ENCODE results near the gene HEATR5A.
"Not testable (repeated sequence)": the region's sequence is repeated elsewhere in the genome, so short reads cannot be mapped to it uniquely, and the experiment has no call there.

The HEATR5A gene

DNA sequence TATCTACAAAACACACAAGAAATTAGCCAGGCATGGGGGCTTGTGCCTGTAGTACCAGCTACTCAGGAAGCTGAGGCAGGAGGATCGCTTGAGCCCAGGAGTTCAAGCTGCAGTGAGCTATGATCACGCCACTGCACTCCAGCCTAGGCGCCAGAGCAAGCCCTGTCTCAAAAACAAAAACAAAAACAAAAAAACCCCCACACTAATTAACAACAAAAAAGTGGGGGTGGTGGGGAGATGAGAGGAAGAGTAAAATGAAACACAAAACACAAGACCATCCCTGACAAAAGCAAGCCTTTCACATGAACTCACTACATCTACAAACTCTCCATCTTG, 158.9 kb downstream of the HEATR5A start:
- H3K36me3 ChIP-seq (ENCODE audit: insufficient read depth, low read length), result no peaks in the 10 kb centered on the region
- H3K27ac ChIP-seq (ENCODE audit: low read depth, low read length), result no peak overlapping the region
- WGBS, result 100% methylated on average over 3 of the region's 3 CpGs
- 0 out of 2 replicates have a peak, but pooled peaks cover 4% of the 10 kb centered on the region for H3K4me1 ChIP-seq (ENCODE audit: insufficient read depth, low read length)
- no peaks in the 10 kb centered on the region for H3K27me3 ChIP-seq (ENCODE audit: insufficient read depth, low read length)
- no peaks in the 10 kb centered on the region for H3K9me3 ChIP-seq (ENCODE audit: insufficient read depth, low read depth, low read length)
- no peak overlapping the region for H3K4me3 ChIP-seq (ENCODE audit: low read length)
- H3K9ac ChIP-seq (ENCODE audit: low read depth, low read length), result no peak overlapping the region

DNA sequence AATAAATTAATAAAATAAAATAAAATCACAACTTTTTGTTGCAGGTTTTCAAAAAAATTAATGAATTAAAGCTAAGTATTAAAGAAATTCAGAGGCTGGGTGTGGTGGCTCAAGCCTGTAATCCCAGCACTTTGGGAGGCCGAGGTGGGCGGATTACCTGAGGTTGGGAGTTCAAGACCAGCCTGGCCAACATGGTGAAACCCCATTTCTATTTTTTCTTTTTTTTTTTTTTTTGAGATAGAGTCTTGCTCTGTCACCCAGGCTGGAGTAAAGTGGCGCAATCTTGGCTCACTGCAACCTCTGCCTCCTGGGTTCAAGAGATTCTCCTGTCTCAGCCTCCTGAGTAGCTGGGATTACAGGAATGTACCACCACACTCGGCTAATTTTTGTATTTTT, 161.3 kb downstream of the HEATR5A start:
- H3K27me3 ChIP-seq (ENCODE audit: insufficient read depth, low read length); H3K4me3 ChIP-seq (ENCODE audit: low read length); H3K36me3 ChIP-seq (ENCODE audit: insufficient read depth, low read length); H3K4me1 ChIP-seq (ENCODE audit: insufficient read depth, low read length); H3K9ac ChIP-seq (ENCODE audit: low read depth, low read length); H3K27ac ChIP-seq (ENCODE audit: low read depth, low read length); H3K9me3 ChIP-seq (ENCODE audit: insufficient read depth, low read depth, low read length): not testable (repeated sequence)
- 95% methylated on average over 4 of the region's 4 CpGs for WGBS

DNA sequence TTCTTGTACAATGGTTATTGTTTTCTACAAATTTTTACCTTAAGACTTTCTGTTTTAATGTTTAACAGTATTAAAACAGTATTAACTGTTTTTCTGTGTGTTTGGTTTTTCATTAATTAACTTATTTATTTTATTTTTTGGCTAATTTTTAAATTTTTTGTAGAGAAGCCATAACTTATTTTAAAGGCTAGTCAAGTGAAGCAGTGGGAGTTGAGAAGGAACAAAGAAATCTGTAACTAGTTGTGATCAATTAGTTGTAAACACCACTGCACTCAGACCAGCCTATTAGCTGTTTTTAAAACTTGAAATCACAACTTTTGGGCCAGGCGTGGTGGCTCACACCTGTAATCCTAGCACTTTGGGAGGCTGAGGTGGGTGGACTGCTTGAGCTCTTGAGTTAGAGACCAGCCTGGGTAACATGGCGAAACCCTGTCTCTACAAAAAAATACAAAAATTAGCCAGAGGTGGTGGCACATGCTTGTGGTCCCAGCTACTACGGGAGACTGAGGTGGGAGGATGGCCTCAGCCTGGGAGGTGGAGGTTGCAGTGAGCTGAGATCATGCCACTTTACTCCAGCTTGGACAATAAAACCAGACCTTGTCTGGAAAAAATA, 161.8 kb downstream of the HEATR5A start:
- no peaks in the 10 kb centered on the region for H3K27me3 ChIP-seq (ENCODE audit: insufficient read depth, low read length)
- 0 out of 2 replicates have a peak, but pooled peaks cover 4% of the 10 kb centered on the region for H3K4me1 ChIP-seq (ENCODE audit: insufficient read depth, low read length)
- H3K36me3 ChIP-seq (ENCODE audit: insufficient read depth, low read length), result no peaks in the 10 kb centered on the region
- no peak overlapping the region for H3K4me3 ChIP-seq (ENCODE audit: low read length)
- 89% methylated on average over 3 of the region's 3 CpGs for WGBS
- no peak overlapping the region for H3K9ac ChIP-seq (ENCODE audit: low read depth, low read length)
- no peaks in the 10 kb centered on the region for H3K9me3 ChIP-seq (ENCODE audit: insufficient read depth, low read depth, low read length)
- no peak overlapping the region for H3K27ac ChIP-seq (ENCODE audit: low read depth, low read length)

DNA sequence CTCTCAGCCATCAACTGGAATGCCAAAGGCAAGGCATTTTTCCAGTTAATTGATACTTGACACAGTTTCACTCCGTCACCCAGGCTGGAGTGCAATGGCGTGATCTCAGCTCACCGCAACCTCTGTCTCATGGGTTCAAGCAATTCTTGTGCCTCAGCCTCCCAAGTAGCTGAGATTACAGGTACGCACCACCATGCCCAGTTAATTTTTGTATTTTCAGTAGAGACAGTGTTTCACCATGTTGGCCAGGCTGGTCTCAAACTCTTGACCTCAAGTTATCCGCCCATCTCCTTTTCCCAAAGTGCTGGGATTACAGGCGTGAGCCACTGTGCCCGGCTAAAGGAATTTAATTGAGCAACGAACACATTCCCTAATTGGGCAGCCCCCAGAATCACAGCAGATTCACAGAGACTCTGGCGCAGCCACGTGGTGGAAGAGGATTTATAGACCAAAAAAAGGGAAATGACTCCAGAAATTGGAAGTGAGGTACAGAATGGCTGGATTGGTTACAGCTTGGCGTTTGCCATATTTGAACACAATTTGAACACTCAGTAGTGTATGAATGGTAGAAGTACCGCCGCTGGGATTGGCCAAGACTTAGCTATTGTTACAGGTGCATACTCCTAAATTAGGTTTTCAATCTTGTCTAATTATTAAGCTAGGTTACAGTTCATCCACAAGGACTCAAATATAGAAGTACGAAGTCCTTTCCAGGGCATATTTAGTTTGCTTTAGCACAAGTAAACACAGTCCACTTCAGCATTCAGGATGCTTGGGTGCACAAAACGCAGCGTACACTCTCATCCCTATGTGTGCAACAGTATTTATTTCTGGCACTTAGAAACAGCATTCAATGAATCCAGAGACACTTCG, 162.6 kb downstream of the HEATR5A start:
- H3K36me3 ChIP-seq (ENCODE audit: insufficient read depth, low read length); H3K4me3 ChIP-seq (ENCODE audit: low read length); H3K27me3 ChIP-seq (ENCODE audit: insufficient read depth, low read length); H3K27ac ChIP-seq (ENCODE audit: low read depth, low read length); H3K9me3 ChIP-seq (ENCODE audit: insufficient read depth, low read depth, low read length); H3K4me1 ChIP-seq (ENCODE audit: insufficient read depth, low read length); H3K9ac ChIP-seq (ENCODE audit: low read depth, low read length): not testable (repeated sequence)
- 89% methylated on average over 17 of the region's 17 CpGs for WGBS

DNA sequence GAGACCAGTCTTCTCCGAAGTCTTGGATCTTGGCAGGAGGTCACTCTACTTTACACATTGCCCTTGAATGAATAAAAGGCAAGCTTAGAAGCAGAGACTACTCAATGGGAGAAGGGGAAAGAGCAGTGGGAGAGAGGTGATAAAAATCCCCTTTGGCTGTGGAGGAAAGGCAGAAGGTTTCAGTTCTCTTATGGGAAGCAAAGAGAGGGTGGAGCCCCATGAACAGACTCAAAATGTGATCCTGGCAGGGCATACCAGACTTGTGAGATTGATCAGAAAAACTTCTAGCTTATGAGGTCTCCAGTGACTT, 163.2 kb downstream of the HEATR5A start:
- 0 out of 2 replicates have a peak, but pooled peaks cover 4% of the 10 kb centered on the region for H3K4me1 ChIP-seq (ENCODE audit: insufficient read depth, low read length)
- WGBS, result 100% methylated on average over 1 of the region's 1 CpG
- H3K4me3 ChIP-seq (ENCODE audit: low read length), result no peak overlapping the region
- H3K27ac ChIP-seq (ENCODE audit: low read depth, low read length), result no peak overlapping the region
- H3K27me3 ChIP-seq (ENCODE audit: insufficient read depth, low read length), result no peaks in the 10 kb centered on the region
- H3K9me3 ChIP-seq (ENCODE audit: insufficient read depth, low read depth, low read length), result no peaks in the 10 kb centered on the region
- H3K9ac ChIP-seq (ENCODE audit: low read depth, low read length), result no peak overlapping the region
- H3K36me3 ChIP-seq (ENCODE audit: insufficient read depth, low read length), result no peaks in the 10 kb centered on the region

DNA sequence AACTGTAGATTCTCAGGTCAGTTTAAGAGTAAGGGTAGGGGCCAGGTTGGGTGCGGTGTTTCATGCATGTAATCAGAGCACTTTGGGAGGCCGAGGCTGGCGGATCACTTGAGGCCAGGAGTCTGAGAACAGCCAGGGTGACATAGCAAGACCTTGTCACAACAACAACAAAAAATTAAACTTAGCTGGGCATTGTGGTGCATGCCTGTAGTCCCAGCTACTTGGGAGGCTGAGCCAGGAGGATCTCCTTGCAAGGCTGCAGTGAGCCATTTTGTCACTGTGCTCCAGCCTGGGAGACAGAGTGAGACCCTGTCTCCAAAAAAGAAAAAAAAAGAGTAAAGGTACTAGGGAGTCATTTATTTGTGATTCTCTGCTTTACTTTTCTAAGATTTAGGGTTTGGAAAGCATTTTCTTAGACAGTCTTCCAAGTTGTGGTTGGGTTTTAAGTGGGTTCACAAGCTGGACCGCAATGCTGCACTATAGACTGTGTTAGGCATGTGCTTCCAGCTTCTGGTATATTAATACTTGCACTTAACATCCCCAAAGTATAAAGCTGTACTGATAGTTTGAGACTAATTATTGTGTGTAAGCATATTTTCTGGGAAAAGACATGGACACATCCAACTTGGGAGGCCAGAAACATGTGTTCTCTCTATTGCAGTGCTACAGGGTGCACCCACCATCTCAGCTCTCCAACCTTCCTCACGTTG, 163.7 kb downstream of the HEATR5A start:
- Histone ChIP-seq H3K4me1 (ENCODE audit: insufficient read depth, low read length) (0 out of 2 replicates have a peak, but pooled peaks cover under 1% of the 10 kb centered on the region), H3K27ac (ENCODE audit: low read depth, low read length) (no peak overlapping the region), H3K9ac (ENCODE audit: low read depth, low read length) (no peak overlapping the region), H3K27me3 (ENCODE audit: insufficient read depth, low read length) (no peaks in the 10 kb centered on the region), H3K9me3 (ENCODE audit: insufficient read depth, low read depth, low read length) (no peaks in the 10 kb centered on the region), H3K36me3 (ENCODE audit: insufficient read depth, low read length) (no peaks in the 10 kb centered on the region), H3K4me3 (ENCODE audit: low read length) (no peak overlapping the region)
- 95% methylated on average over 5 of the region's 5 CpGs for WGBS

DNA sequence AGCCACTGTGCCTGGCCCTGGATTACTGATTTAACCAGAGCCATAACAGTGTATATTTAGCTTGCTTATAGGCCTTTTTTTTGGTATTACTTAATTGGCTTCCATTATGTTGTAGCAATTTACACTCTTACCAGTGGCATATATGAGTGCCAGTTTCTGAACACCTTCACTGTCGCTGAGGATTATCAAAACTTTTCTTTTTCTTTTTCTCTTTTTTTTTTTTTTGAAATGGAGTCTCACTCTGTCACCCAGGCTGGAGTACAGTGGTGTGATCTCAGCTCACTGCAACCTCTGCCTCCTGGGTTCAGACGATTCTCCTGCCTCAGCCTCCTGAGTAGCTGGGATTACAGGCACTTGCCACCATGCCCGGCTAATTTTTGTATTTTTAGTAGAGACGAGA, 164.4 kb downstream of the HEATR5A start:
- WGBS, result 90% methylated on average over 4 of the region's 4 CpGs
- H3K9me3 ChIP-seq (ENCODE audit: insufficient read depth, low read depth, low read length); H3K27me3 ChIP-seq (ENCODE audit: insufficient read depth, low read length); H3K36me3 ChIP-seq (ENCODE audit: insufficient read depth, low read length); H3K9ac ChIP-seq (ENCODE audit: low read depth, low read length); H3K4me1 ChIP-seq (ENCODE audit: insufficient read depth, low read length); H3K27ac ChIP-seq (ENCODE audit: low read depth, low read length); H3K4me3 ChIP-seq (ENCODE audit: low read length): not testable (repeated sequence)

DNA sequence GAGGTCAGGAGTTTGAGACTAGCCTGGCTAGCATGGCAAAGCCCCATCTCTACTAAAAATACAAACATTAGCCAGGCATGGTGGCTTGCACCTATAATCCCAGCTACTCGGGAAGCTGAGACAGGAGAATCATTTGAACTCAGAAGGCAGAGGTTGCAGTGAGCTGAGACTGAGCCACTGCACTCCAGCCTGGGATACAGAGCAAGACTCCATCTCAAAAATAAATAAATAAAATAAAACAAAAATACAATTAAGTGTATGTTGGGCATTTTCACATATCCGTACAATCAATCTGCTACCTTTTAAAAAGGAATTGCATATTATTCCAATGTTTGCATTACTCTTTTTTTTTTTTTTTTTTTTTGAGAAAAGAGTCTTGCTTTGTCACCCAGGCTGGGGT, 165.1 kb downstream of the HEATR5A start:
- H3K36me3 ChIP-seq (ENCODE audit: insufficient read depth, low read length), result no peaks in the 10 kb centered on the region
- no peak overlapping the region for H3K9ac ChIP-seq (ENCODE audit: low read depth, low read length)
- no peaks in the 10 kb centered on the region for H3K27me3 ChIP-seq (ENCODE audit: insufficient read depth, low read length)
- no peak overlapping the region for H3K4me3 ChIP-seq (ENCODE audit: low read length)
- 100% methylated on average over 1 of the region's 2 CpGs for WGBS
- H3K4me1 ChIP-seq (ENCODE audit: insufficient read depth, low read length), result no peaks in the 10 kb centered on the region
- H3K27ac ChIP-seq (ENCODE audit: low read depth, low read length), result no peak overlapping the region
- H3K9me3 ChIP-seq (ENCODE audit: insufficient read depth, low read depth, low read length), result no peaks in the 10 kb centered on the region

DNA sequence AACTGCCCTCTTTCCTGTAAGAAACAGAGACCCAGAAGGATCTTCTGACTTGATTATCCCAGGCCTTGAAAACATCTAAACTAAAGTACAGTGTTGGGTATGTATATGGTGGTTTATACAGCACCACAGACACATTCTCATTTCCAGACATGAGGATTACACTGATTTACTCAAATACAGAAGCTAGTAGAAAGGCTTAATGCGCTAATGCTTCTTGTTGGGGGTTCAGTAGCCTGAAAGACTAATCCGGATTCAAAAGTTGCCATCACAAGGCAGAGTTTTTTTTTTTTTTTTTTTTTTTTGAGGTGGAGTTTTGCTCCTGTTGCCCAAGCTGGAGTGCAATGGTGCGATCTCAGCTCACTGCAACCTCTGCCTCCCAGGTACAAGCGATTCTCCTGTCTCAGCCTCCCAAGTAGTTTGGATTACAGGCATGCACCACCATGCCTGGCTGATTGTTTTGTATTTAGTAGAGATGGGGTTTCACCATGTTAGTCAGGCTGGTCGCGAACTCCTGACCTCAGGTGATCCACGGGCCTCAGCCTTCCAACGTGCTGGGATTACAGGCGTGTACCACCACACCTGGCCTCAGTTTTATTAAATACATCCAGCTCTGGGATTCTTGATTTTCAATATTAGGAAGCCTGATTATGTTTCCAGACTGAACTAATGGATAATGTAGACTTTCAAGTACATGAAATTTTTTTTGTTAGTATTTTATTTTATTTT, 166.4 kb downstream of the HEATR5A start:
- no peaks in the 10 kb centered on the region for H3K36me3 ChIP-seq (ENCODE audit: insufficient read depth, low read length)
- WGBS, result 96% methylated on average over 9 of the region's 9 CpGs
- no peak overlapping the region for H3K4me3 ChIP-seq (ENCODE audit: low read length)

DNA sequence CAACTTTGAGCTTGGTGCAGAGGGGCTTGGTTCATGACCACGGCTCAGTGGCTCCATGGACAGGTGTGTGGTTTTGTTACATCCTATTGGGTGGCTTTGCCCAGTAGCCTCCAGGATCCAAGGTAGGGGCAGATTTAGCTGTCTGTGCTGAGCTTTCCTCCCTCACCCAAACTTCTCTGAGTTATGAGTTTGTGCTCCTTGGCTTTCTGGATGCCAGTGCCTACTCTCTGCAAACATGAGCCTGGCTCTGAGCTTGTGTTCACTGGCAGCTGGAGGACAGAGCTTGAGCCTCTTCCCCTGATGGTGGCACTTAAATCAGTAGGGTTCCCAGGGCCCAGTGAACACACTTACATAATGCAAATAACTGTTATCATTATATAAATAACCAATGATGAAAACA, 167.5 kb downstream of the HEATR5A start:
- no peak overlapping the region for H3K9ac ChIP-seq (ENCODE audit: low read depth, low read length)
- no peak overlapping the region for H3K27ac ChIP-seq (ENCODE audit: low read depth, low read length)
- no peaks in the 10 kb centered on the region for H3K36me3 ChIP-seq (ENCODE audit: insufficient read depth, low read length)
- H3K27me3 ChIP-seq (ENCODE audit: insufficient read depth, low read length), result no peaks in the 10 kb centered on the region
- H3K4me1 ChIP-seq (ENCODE audit: insufficient read depth, low read length), result no peaks in the 10 kb centered on the region
- 96% methylated on average over 1 of the region's 1 CpG for WGBS
- H3K9me3 ChIP-seq (ENCODE audit: insufficient read depth, low read depth, low read length), result no peaks in the 10 kb centered on the region
- no peak overlapping the region for H3K4me3 ChIP-seq (ENCODE audit: low read length)

More for the DNA sequence above, 166.4 kb downstream of the HEATR5A start:
- Histone ChIP-seq H3K9me3 (ENCODE audit: insufficient read depth, low read depth, low read length) (no peaks in the 10 kb centered on the region), H3K4me1 (ENCODE audit: insufficient read depth, low read length) (no peaks in the 10 kb centered on the region), H3K27ac (ENCODE audit: low read depth, low read length) (no peak overlapping the region), H3K27me3 (ENCODE audit: insufficient read depth, low read length) (no peaks in the 10 kb centered on the region), H3K9ac (ENCODE audit: low read depth, low read length) (no peak overlapping the region)
